Naive thymus-derived CD8-positive, alpha-beta T cell (primary cell): ENCODE results near the gene TMC8. TPM values are rescaled to one million over a fixed set of nuclear protein-coding genes. Genes with fewer than 3 reads are reported as not detected.

ENCODE experiments used
- ATAC-seq, 2 donors: fragments of 150-1000 bp; cut with Tn5 transposase in 1 of 2; sonication (Bioruptor Pico), chemical (Tn5 transposase) in 1 of 2; 1 replicate in 1 of 2; 2 replicates in 1 of 2; pipeline ENCODE4 v1.10.0; 2021; ENCODE audit warnings: mild to moderate bottlenecking in 2 of 2, moderate library complexity in 2 of 2
- POLR2A ChIA-PET: fragments of 350-600 bp; sonication (Branson Sonifier 250); formaldehyde crosslinking; loops from one replicate; lab custom pipeline; 2021; ENCODE audit warnings: antibody characterized with exemption; lab: Charles Lee
- DNase-seq, 10 donors: peaks; one replicate each; pipeline versions ENCODE4 v3.0.0 to v3.0.0-alpha.2; 2020 to 2022
- H3K27ac Mint-ChIP-seq, 10 donors: one replicate each; pipeline ENCODE4 v1.8.0; 2020 to 2022; ENCODE audit warnings: mild to moderate bottlenecking in 10 of 10, mixed read lengths in 10 of 10, moderate library complexity in 4 of 10, inconsistent platforms in 1 of 10
- H3K27me3 Mint-ChIP-seq, 5 donors: one replicate each; pipeline ENCODE4 v1.8.0; 2021 to 2022; ENCODE audit warnings: mixed read lengths in 5 of 5
- H3K36me3 Mint-ChIP-seq, 3 donors: one replicate each; pipeline ENCODE4 v1.8.0; 2020 to 2022; ENCODE audit warnings: mixed read lengths in 3 of 3, mild to moderate bottlenecking in 2 of 3, inconsistent platforms in 1 of 3
- H3K4me1 Mint-ChIP-seq, 4 donors: one replicate each; pipeline ENCODE4 v1.8.0; 2021 to 2022; ENCODE audit warnings: mixed read lengths in 4 of 4
- H3K4me3 Mint-ChIP-seq, 10 donors: one replicate each; pipeline ENCODE4 v1.8.0; 2020 to 2022; ENCODE audit warnings: mild to moderate bottlenecking in 10 of 10, mixed read lengths in 10 of 10, moderate library complexity in 6 of 10, inconsistent platforms in 1 of 10
- H3K9me3 Mint-ChIP-seq, 9 donors: one replicate each; pipeline ENCODE4 v1.8.0; 2020 to 2022; ENCODE audit warnings: mixed read lengths in 9 of 9, mild to moderate bottlenecking in 3 of 9, inconsistent platforms in 1 of 9, moderate library complexity in 1 of 9
- polyA plus RNA-seq, 3 donors: library from polyadenylated mRNA; unstranded; fragments of 300-500 nt; fragmentation: Illumina TruSeq; gene quantifications; one replicate each; pipeline ENCODE4 v1.2.3, GENCODE V29; 2021
- total RNA-seq, 8 experiments: library from RNA in 2 of 8; stranded (reverse) in 2 of 8; gene quantifications; one replicate each; pipeline ENCODE4 v1.2.3 and lab custom pipeline; 2021 to 2026

TMC8 gene
- total and polyA plus RNA-seq, 5 experiments from 2014 or later = 62.5 to 370 (median 141) TPM

DNA sequence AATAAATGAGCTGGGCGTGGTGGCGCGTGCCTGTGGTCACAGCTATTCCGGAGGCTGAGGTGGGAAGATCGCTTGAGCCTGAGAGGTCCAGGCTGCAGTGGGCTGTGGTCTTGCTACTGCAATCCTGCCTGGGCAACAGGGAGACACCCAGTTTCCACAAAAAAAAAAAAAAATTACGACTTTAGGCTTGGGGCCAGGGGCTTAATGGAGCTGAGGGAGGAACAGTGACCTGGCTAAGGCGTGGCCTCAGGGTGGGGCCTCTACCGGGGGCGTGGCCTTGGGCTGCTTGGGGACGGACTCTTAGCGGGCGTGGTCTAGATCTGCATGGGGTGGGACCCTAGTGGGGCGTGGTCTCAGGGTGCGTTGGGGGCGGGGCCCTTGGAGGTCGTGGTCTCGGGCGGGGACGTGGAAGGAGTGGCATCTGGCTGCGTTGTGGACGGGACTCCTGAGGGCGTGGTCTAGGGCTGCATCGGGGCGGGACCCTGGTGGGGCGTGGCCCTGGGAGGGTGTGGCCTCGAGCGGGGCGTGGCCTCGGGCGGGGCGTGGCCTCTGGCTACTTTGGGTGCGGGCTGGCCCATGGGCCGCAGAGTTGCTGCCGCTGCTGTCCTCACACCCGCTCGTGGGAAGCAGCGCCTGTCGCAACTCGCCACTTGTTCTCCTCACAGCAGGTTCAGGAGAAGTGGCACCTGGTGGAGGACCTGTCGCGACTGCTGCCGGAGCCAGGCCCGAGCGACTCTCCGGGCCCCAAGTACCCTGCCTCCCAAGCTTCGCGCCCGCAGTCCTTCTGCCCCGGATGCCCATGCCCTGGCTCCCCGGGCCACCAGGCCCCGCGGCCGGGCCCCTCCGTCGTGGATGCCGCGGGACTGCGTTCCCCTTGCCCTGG lies 9.8 kb downstream of the TMC8 start:
- POLR2A ChIA-PET = interaction anchor here (0.6 to 30.2 kb wide), 12 partner anchors 9 to 705 kb away, joined by 3 to 1112 read pairs (median 6); partner anchors contain the start of genes TMC6, TMC8 and TNRC6C
- peak overlapping the region; percentile 79 to 97 (median 93) for H3K27ac Mint-ChIP-seq
- peak overlapping the region; percentile 47 to 78 (median 68) for H3K4me3 Mint-ChIP-seq
- peaks cover 0 to 2% (median 0%) of the 10 kb centered on the region in 9 donors for H3K9me3 Mint-ChIP-seq
- H3K27me3 Mint-ChIP-seq = no peaks in the 10 kb centered on the region
- ATAC-seq = peak; percentile 81 to 89
- peaks cover 41 to 88% (median 80%) of the 10 kb centered on the region in 4 donors for H3K4me1 Mint-ChIP-seq
- peaks cover 0 to 49% (median 10%) of the 10 kb centered on the region in 3 donors for H3K36me3 Mint-ChIP-seq
- DNase-seq = peak; percentile 83 to 97 (median 94)

DNA sequence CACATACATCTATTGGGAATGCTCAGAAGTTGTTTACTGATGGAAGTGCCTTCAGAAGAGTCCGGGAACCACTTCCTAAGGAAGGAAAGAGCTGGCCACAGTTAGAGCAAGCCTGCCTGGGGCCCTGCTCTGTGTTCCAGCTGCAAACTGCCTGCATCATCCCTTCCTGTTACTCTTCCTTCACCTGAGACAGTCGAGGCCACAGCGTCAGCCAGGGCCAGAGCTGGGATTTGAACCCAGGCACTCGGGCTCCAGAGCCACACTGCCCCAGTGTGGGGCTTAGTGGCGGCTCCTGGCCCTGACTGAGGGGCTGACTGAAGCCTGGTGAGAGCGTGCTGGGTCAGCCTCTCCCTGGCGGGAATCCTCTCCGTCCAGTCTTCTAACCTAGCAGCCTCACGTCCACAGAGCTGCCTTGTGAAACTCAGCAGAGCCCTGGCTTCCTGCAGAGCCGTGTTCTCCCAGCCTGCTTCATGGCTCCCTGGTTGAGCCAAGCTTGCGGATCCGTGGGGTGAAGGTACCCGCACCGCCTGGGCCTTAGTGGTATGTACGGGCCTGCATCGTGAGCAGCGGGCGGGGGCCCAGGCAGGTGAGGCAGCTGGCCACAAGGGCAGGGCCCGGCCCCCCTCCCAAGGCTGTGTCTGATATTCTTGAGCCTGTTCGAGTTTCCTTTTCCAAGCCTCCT lies 11.0 kb downstream of the TMC8 start:
- Mint-ChIP-seq H3K36me3 (peaks cover 0 to 38% (median 8%) of the 10 kb centered on the region in 3 donors), H3K4me3 (peak overlapping the region in 1 of 10 donors; percentile 29), H3K9me3 (peaks cover 0 to 2% (median 0%) of the 10 kb centered on the region in 9 donors), H3K4me1 (peaks cover 34 to 76% (median 72%) of the 10 kb centered on the region in 4 donors), H3K27ac (peak overlapping the region in 9 of 10 donors; percentile 27 to 85 (median 60)), H3K27me3 (no peaks in the 10 kb centered on the region)
- POLR2A ChIA-PET = interaction anchor here (0.8 to 30.2 kb wide), 5 partner anchors 17 to 34 kb away, joined by 4 to 1112 read pairs (median 43); partner anchors contain the start of genes TMC6 and TMC8
- no peak for ATAC-seq
- no peak for DNase-seq

DNA sequence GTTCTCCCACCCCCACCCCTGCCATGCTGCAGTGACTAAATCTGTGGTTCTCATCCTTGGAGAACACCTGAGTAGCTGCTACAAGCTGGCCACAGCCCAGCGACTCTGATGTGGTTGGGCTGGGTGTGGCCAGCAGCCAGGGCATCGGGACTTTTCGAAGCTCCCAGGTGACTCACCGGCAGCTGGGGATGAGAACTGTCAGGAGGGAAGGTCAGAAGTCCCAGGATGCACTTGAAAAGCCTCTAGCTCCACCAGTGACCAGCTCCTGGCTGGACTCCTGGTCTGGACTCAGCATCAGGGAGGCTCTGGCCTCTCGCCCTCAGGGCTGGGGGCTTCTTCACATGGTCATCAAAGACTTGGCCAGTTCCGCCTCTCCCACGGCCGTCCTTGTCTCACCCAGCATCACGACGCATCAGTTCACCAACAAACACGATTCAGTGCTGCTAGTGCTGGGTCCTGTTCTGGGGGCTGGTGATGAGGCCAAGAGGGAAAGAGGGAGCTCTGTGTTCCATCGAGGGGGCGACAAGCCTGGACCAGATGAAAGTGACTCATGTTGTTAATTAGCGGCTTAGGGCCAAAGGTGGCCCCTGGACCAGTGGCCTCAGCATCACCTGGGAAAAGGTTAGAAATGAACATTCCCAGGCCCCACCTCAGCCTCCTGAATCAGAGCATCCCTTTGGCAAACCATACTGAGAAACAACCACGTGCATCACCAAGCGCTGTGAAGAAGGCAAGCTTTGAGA lies 11.7 kb downstream of the TMC8 start:
- peaks cover 0 to 2% (median 0%) of the 10 kb centered on the region in 9 donors for H3K9me3 Mint-ChIP-seq
- peak overlapping the region in 1 of 10 donors; percentile 24 for H3K4me3 Mint-ChIP-seq
- POLR2A ChIA-PET = interaction anchor here (0.8 to 30.2 kb wide), 4 partner anchors 17 to 33 kb away, joined by 4 to 1112 read pairs (median 329); partner anchors contain the start of genes TMC6 and TMC8
- H3K36me3 Mint-ChIP-seq = peaks cover 0 to 31% (median 8%) of the 10 kb centered on the region in 3 donors
- peak in 1 of 10 donors; percentile 63 for DNase-seq
- ATAC-seq = no peak
- H3K27ac Mint-ChIP-seq = peak overlapping the region; percentile 11 to 85 (median 68)
- H3K27me3 Mint-ChIP-seq = no peaks in the 10 kb centered on the region
- H3K4me1 Mint-ChIP-seq = peaks cover 31 to 75% (median 66%) of the 10 kb centered on the region in 4 donors

DNA sequence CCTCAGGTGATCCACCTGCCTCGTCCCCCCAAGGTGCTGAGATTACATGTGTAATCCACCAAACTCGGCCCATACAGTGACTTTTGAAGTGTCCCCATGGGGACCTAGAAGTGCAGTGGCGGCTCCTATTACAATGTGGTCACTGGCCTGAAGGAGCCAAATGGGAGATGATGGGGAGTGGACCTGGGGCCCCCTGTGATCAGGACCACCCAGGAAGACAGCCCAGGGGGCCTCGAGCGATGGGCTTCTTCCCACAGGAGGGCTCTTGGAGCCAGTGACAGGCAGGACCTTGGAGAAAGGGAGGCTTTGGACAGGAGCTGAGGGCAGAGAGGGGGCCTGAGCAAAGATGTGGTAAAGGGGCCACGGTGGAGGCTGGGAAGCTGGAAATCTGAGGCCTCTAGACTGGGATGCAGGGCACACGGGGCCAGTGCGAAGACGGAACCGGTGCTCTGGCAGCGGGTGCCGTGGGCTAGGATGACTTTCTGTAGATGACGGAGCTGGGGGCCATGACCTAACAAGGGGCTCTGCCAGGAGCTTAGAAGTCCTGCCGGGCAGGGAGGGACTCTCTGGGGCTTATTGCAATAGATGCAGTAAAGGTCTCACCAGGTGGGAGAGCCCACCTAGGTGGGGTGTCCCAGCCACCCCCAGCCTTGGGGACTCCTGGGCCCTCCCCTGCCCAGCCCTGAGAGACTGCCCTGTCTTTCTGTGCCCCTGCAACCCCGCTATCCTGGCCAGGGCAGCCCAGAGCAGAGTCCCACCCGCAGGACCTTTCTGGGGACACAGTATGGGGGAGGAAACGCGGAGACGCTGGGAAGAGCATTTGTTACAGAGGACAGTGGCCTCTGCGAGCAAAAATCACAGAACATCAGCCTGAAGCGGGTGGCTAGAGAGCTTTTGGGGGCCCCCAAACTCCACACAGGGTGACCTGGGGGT lies 12.9 kb downstream of the TMC8 start:
- no peaks in the 10 kb centered on the region for H3K27me3 Mint-ChIP-seq
- ATAC-seq (no peak), DNase-seq (no peak)
- peaks cover 0 to 28% (median 8%) of the 10 kb centered on the region in 3 donors for H3K36me3 Mint-ChIP-seq
- peak overlapping the region; percentile 19 to 88 (median 78) for H3K27ac Mint-ChIP-seq
- H3K9me3 Mint-ChIP-seq = peaks cover 0 to 2% (median 0%) of the 10 kb centered on the region in 9 donors
- H3K4me1 Mint-ChIP-seq = peaks cover 24 to 73% (median 63%) of the 10 kb centered on the region in 4 donors
- POLR2A ChIA-PET = interaction anchor here (1.0 to 30.2 kb wide), 7 partner anchors 9 to 34 kb away, joined by 3 to 1112 read pairs (median 8); partner anchors contain the start of genes TMC6 and TMC8
- peak overlapping the region in 1 of 10 donors; percentile 12 for H3K4me3 Mint-ChIP-seq

DNA sequence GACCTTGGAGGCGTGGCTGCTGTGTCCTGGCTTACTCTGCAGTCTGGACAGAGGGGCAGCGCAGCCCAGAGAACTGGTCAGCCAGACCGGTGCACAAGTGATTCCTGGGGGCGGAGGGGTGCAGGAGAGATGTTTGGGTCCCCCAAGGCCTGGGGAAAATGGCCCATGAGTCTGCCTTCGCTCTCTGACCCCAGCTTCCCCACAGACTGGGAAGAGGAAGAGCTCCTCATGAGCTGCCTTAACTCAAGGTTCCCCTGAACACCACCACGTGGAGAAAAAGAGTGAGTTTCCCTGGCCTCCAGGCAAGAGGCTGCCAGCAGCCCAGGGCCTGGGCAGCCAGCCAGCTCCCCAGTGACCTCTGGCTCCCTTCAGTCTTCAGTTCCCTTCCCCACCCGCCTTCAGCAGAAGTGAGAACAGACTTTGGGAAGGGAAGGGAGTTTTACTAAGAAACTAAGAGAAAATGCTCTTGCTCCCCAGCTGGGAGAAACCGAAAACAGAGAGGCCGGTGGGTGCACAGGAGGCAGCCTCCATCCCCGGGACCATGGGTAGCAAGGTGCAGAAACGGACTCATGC lies 13.7 kb downstream of the TMC8 start:
- Mint-ChIP-seq H3K9me3 (peaks cover 0 to 2% (median 0%) of the 10 kb centered on the region in 9 donors), H3K27me3 (no peaks in the 10 kb centered on the region), H3K36me3 (peaks cover 0 to 22% (median 8%) of the 10 kb centered on the region in 3 donors), H3K4me3 (no peak overlapping the region), H3K4me1 (peaks cover 22 to 70% (median 59%) of the 10 kb centered on the region in 4 donors), H3K27ac (peak overlapping the region in 8 of 10 donors; percentile 3 to 85 (median 70))
- ATAC-seq (no peak), DNase-seq (no peak)
- POLR2A ChIA-PET = interaction anchor here (1.0 to 30.2 kb wide), 6 partner anchors 8 to 35 kb away, joined by 3 to 1112 read pairs (median 10); partner anchors contain the start of genes TMC6 and TMC8

DNA sequence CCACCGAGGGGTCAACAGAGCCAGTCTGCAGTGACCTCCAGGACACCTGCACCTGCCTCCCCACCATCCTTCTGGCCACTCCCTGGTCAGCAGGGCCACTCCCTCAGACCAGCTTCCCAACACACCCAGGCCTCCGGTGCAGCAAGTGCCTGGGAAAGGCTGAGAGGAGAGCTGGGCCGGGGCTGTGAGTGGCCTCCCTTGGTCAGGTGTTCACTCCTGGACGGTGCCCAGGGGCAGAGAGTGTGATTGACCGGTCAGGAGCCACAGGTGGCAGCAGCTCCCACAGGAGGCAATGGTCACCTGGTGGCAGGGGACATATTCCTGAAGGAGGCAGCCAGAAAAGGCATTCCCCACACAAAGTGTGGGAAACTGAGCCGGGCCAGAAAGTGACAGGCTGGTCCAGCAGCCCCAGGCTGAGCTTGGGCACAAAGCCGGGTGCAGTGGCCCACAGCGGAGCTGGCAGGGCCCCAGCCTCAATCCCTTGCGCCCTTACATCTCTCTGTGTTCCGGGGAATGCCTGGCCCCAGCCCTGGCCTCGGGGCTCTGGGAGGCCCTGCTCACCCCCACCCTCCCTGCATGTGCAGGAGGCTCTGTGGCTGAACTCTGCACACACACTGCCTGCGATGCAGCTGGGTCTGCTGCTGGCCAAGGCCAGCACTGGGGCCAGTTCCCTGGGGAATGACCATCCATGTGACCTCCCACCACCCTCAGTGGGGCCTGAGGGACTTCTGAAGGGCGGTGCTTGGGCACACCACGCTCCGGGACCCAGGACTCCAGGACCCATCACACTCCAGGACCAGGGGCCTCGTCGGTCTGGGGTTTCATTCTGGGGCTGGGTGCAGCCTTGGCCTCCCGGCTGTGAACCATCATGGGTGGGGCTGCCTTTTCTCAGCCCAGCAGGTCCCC lies 14.4 kb downstream of the TMC8 start:
- Mint-ChIP-seq H3K27ac (peak overlapping the region in 8 of 10 donors; percentile 15 to 85 (median 70)), H3K36me3 (peaks cover 0 to 18% (median 8%) of the 10 kb centered on the region in 3 donors), H3K9me3 (peaks cover 0 to 2% (median 0%) of the 10 kb centered on the region in 9 donors), H3K4me3 (no peak overlapping the region), H3K4me1 (peaks cover 18 to 67% (median 53%) of the 10 kb centered on the region in 4 donors), H3K27me3 (no peaks in the 10 kb centered on the region)
- ATAC-seq (no peak), DNase-seq (no peak)
- POLR2A ChIA-PET = interaction anchor here (1.0 to 30.2 kb wide), 5 partner anchors 9 to 36 kb away, joined by 3 to 1112 read pairs (median 11); partner anchors contain the start of genes TMC6 and TMC8

DNA sequence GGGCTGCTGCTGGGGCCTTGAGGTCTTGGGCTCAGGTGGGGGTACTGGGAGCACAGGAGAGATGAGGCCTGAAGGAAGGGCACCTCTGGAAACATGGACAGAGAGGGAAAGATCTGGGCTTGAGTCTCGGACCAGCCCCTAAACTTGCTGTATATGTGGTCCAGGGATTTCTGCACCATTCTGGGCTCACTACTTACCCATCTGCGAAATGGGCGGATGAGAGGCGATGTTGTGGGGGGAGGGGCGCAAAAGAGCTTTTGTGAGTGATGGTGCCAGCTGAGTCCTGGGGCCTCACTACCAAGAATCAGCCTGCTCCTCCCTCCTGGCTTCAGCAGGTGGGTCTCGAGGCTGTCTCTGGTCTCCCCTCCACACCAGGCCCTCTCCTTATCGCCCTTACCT lies 15.9 kb downstream of the TMC8 start:
- DNase-seq (no peak), ATAC-seq (no peak)
- H3K4me3 Mint-ChIP-seq = peak overlapping the region in 1 of 10 donors; percentile 45
- peak overlapping the region in 2 of 10 donors; percentile 33 to 76 for H3K27ac Mint-ChIP-seq
- H3K27me3 Mint-ChIP-seq = no peaks in the 10 kb centered on the region
- H3K9me3 Mint-ChIP-seq = no peaks in the 10 kb centered on the region
- peaks cover 13 to 64% (median 43%) of the 10 kb centered on the region in 4 donors for H3K4me1 Mint-ChIP-seq
- POLR2A ChIA-PET = interaction anchor here (1.0 to 30.2 kb wide), 4 partner anchors 9 to 37 kb away, joined by 3 to 1112 read pairs (median 309); partner anchors contain the start of genes TMC6 and TMC8
- peaks cover 0 to 9% (median 5%) of the 10 kb centered on the region in 3 donors for H3K36me3 Mint-ChIP-seq

DNA sequence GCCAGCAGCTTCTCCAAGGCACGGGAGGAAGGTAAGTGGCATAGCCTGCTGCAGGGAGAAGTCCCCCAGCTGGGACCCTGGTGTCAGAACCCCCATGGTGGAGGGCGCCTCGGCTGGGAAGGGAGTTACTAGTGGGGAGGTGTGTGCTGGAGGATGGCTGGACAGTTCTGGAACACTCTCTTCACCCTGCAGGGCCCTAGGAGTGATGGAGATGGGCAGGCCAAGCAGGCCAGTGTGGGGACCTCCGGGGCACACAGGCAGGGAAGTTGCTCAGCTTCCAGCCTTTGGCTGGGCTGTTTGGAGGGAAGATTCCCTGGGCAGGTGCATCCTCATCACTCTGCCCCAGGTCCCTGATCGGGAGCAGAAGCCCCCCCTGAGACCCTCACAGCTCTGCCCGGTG lies 16.3 kb downstream of the TMC8 start:
- peaks cover 0 to 6% (median under 1%) of the 10 kb centered on the region in 3 donors for H3K36me3 Mint-ChIP-seq
- no peaks in the 10 kb centered on the region for H3K9me3 Mint-ChIP-seq
- H3K4me1 Mint-ChIP-seq = peaks cover 13 to 62% (median 39%) of the 10 kb centered on the region in 4 donors
- DNase-seq = no peak
- no peak for ATAC-seq
- H3K27ac Mint-ChIP-seq = peak overlapping the region in 1 of 10 donors; percentile 80
- no peaks in the 10 kb centered on the region for H3K27me3 Mint-ChIP-seq
- no peak overlapping the region for H3K4me3 Mint-ChIP-seq
- POLR2A ChIA-PET = interaction anchor here (0.5 to 30.2 kb wide), 5 partner anchors 9 to 38 kb away, joined by 3 to 1112 read pairs (median 3); partner anchors contain the start of genes TMC6 and TMC8

DNA sequence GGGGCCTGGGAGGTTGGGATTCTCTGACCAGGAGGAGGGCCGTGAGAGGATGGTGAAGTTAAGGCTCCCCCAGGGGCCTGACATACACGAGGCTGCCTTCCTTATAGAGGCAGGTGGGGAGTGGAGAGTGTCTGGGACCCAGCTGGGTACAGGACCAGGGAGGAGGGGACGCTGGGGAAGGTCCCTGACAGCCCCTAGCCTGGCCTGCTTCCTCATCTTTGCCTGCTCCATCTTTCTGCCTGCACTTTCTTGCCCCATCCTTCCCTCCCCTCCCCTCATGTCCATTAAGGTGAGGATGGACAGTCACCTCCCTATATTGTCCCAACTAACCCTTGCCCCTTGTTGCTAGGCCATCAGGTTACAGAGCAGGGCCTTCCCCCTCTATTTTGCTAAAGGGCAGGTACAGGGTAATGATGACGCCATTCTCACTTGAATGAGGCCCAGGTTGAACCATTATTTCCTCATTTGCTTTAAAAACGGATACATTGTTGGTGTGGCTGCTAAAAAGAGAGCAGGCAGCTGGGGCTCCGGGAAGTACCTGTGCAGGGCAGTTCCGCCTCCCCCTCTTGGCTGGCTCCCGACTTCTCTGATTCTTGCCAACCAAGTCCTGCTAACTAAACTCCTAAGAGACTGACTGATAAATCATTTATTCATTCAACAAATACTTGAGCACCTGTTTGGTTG lies 16.9 kb downstream of the TMC8 start:
- Mint-ChIP-seq H3K27me3 (no peaks in the 10 kb centered on the region), H3K36me3 (peaks cover 0 to 4% (median 0%) of the 10 kb centered on the region in 3 donors), H3K9me3 (no peaks in the 10 kb centered on the region), H3K4me3 (peak overlapping the region in 1 of 10 donors; percentile 2), H3K27ac (peak overlapping the region in 7 of 10 donors; percentile 19 to 80 (median 54)), H3K4me1 (peaks cover 13 to 56% (median 34%) of the 10 kb centered on the region in 4 donors)
- peak; percentile 56 to 88 for ATAC-seq
- POLR2A ChIA-PET = interaction anchor here (0.5 to 30.2 kb wide), 5 partner anchors 10 to 38 kb away, joined by 3 to 1112 read pairs (median 3); partner anchors contain the start of genes TMC6 and TMC8
- peak in 1 of 10 donors; percentile 69 for DNase-seq
